Calu3 (cell line): ENCODE data around the gene ZNF692. TPM values are rescaled to one million over a fixed set of nuclear protein-coding genes. Genes with fewer than 3 reads are reported as not detected.

ENCODE experiments used
- BruUV-seq: library from RNA; stranded (reverse); fragments of 400-500 nt; replicated peaks from 2 replicates; lab custom pipeline; 2021; lab: Mats Ljungman, UMichigan
- CTCF ChIA-PET: fragments of 300-600 bp; sonication (Branson Sonifier 250); formaldehyde crosslinking; loops from one replicate; lab custom pipeline; 2022; ENCODE audit warnings: antibody characterized with exemption; lab: Charles Lee
- DNase-seq: peaks from one replicate; pipeline ENCODE4 v3.0.0; 2022
- H3K27ac Mint-ChIP-seq: one replicate; pipeline ENCODE4 v1.8.0; 2022; ENCODE audit warnings: mixed read lengths; ENCODE audit not compliant: unreplicated experiment
- H3K27me3 Mint-ChIP-seq: one replicate; pipeline ENCODE4 v1.8.0; 2022; ENCODE audit warnings: mixed read lengths; ENCODE audit not compliant: unreplicated experiment
- H3K36me3 Mint-ChIP-seq: one replicate; pipeline ENCODE4 v1.8.0; 2022; ENCODE audit warnings: mild to moderate bottlenecking, moderate library complexity, mixed read lengths; ENCODE audit not compliant: insufficient read depth, unreplicated experiment
- H3K4me1 Mint-ChIP-seq: one replicate; pipeline ENCODE4 v1.8.0; 2022; ENCODE audit warnings: mild to moderate bottlenecking, low read depth, mixed read lengths; ENCODE audit not compliant: unreplicated experiment
- H3K4me3 Mint-ChIP-seq: one replicate; pipeline ENCODE4 v1.8.0; 2022; ENCODE audit warnings: mild to moderate bottlenecking, low read depth, moderate library complexity, mixed read lengths; ENCODE audit not compliant: unreplicated experiment
- H3K9me3 Mint-ChIP-seq: one replicate; pipeline ENCODE4 v1.8.0; 2022; ENCODE audit warnings: low read depth, mixed read lengths; ENCODE audit not compliant: unreplicated experiment
- CTCF ChIP-seq: fragments of 200-600 bp; IDR thresholded peaks from one replicate; pipeline ENCODE4 v1.8.0; 2022; ENCODE audit warnings: antibody characterized with exemption; ENCODE audit not compliant: unreplicated experiment
- intact Hi-C: fragments of 100-400 bp; cut with micrococcal nuclease; formaldehyde crosslinking; loops from one replicate; pipeline ENCODE4 v1.10.0; 2022; ENCODE audit not compliant: unreplicated experiment
- total RNA-seq: library from RNA; stranded (reverse); gene quantifications from 2 replicates; pipeline ENCODE4 v1.2.3, GENCODE V29; 2022

ZNF692 gene
- total RNA-seq, 1 experiment from 2014 or later, result 61.4 TPM

- intact Hi-C loops, result loop anchor here (1.0 to 2.0 kb wide), 3 partner anchors 15 to 47 kb away; partner anchors contain the start of genes ZNF672 and ZNF692
- TF ChIP-seq CTCF, result no peak
- no TSS peak for BruUV-seq
Observed at GRCh38 chr1:248873409-248873992, 14.6 kb upstream of the ZNF692 start.

GRCh38 chr1:248872752-248873408, 14.0 kb upstream of the ZNF692 start:
- CTCF ChIA-PET, result interaction anchor here (1.1 to 2.5 kb wide), 3 partner anchors 14 to 47 kb away, joined by 3 to 11 read pairs (median 9); partner anchors contain the start of genes SH3BP5L, ZNF672 and ZNF692
- no peak for TF ChIP-seq CTCF
- Mint-ChIP-seq H3K27ac (peak overlapping the region; percentile 99), H3K4me1 (peaks cover 30% of the 10 kb centered on the region), H3K9me3 (no peaks in the 10 kb centered on the region), H3K4me3 (peak overlapping the region; percentile 91), H3K36me3 (peaks cover 23% of the 10 kb centered on the region), H3K27me3 (peaks cover 16% of the 10 kb centered on the region)
- intact Hi-C loops, result loop anchor here (1.0 to 2.0 kb wide), 3 partner anchors 14 to 47 kb away; partner anchors contain the start of genes ZNF672 and ZNF692
- no TSS peak for BruUV-seq
- DNase-seq, result peak; percentile 69

More at GRCh38 chr1:248873409-248873992, 14.6 kb upstream of the ZNF692 start:
- H3K27me3 Mint-ChIP-seq, result peaks cover 16% of the 10 kb centered on the region
- H3K36me3 Mint-ChIP-seq, result peaks cover 23% of the 10 kb centered on the region
- H3K4me1 Mint-ChIP-seq, result peaks cover 30% of the 10 kb centered on the region
- H3K9me3 Mint-ChIP-seq, result no peaks in the 10 kb centered on the region
- H3K27ac Mint-ChIP-seq, result peak overlapping the region; percentile 99
- H3K4me3 Mint-ChIP-seq, result peak overlapping the region; percentile 91
- peak; percentile 98 for DNase-seq
- CTCF ChIA-PET, result interaction anchor here (1.1 to 2.5 kb wide), 3 partner anchors 15 to 47 kb away, joined by 3 to 11 read pairs (median 9); partner anchors contain the start of genes SH3BP5L, ZNF672 and ZNF692

- Mint-ChIP-seq H3K4me1 (peaks cover 30% of the 10 kb centered on the region), H3K9me3 (no peaks in the 10 kb centered on the region), H3K4me3 (no peak overlapping the region), H3K27ac (peak overlapping the region; percentile 29), H3K27me3 (peaks cover 16% of the 10 kb centered on the region), H3K36me3 (peaks cover 23% of the 10 kb centered on the region)
- intact Hi-C loops, result loop anchor here (2.0 kb wide), 1 partner anchor 13 kb away; the partner anchor contains the start of gene ZNF692
- DNase-seq, result no peak
- no TSS peak for BruUV-seq
- CTCF ChIA-PET, result no interaction called here
- TF ChIP-seq CTCF, result no peak
Observed at GRCh38 chr1:248871837-248872401, 13.0 kb upstream of the ZNF692 start.

GRCh38 chr1:248862998-248863881, 4.4 kb upstream of the ZNF692 start:
- Mint-ChIP-seq H3K27ac (peak overlapping the region; percentile 10), H3K27me3 (peaks cover 34% of the 10 kb centered on the region), H3K36me3 (peaks cover 32% of the 10 kb centered on the region), H3K4me3 (peak overlapping the region; percentile 71), H3K9me3 (no peaks in the 10 kb centered on the region), H3K4me1 (peaks cover 26% of the 10 kb centered on the region)
- TF ChIP-seq CTCF, result no peak
- CTCF ChIA-PET, result no interaction called here
- BruUV-seq, result no TSS peak
- intact Hi-C loops, result no loop called here
- peak; percentile 79 for DNase-seq
